G401.6 (cell line): ENCODE measurements around the gene APBA2.

Experiments
- FAIRE-seq: peaks from 2 replicates; lab custom pipeline; 2012; peaks lifted over from hg19 to GRCh38; lab: Jason Lieb, UNC

APBA2 gene

DNA sequence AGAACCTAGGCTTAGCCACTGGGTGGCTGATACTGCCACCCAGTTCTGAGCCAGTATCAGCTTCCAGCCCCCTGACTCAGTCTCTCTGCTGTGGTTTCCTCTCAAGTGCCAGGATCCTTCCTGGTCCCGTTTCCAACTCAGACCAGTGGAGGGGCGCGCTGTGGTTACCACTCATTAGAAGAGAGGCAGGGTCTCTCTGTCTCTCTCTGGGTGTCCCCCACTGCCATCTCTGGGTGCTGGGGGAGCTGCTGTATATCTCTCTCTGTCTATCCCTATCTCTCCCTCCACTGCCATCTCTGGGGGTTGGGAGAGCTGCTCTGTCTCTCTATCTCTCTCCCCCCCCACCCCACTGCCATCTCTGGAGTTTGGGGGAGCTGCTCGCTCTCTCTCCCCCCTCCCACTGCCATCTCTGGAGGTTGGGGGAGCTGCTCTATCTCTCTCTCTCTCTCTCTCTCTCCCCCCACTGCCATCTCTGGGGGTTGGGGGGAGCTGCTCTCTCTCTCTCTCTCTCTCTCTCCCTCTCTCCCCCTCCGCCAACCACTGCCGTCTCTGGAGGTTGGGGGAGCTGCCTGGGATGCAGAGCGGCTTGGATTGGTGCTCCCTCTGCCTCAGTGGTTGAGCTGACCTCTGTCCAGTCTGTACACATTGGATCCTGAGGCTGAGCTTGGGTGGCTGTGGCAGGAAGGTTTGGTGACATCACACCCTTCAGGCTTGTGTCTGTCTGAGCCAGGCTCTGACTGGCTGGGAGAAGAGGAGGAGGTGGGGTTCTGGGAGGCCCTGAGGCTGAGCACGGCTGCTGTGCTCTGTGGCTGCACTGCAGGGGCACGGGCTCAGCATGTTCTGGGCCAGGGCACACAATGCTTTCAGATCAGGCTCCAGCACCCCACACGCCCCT lies 98.9 kb downstream of the APBA2 start:
- FAIRE-seq, result no peak

DNA sequence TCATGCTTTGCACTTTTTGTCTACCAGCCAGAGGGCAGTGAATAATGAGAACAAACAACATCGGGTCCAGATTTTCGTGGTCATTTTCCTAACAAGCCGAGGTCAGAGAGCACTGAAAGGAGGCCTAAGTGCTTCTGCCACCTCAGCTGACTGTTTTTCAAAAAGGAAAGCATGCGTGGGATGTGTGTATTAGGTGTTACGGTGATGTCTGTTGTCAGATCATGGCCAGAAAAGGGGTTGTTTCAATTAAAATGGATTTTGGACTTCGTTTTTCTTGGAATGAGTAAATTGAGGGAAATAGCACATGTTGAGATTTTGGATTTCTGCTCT lies 99.5 kb downstream of the APBA2 start:
- FAIRE-seq, result no peak

GRCh38 chr15:28985691-28986090 lies 99.9 kb downstream of the APBA2 start:
- FAIRE-seq, result no peak

DNA sequence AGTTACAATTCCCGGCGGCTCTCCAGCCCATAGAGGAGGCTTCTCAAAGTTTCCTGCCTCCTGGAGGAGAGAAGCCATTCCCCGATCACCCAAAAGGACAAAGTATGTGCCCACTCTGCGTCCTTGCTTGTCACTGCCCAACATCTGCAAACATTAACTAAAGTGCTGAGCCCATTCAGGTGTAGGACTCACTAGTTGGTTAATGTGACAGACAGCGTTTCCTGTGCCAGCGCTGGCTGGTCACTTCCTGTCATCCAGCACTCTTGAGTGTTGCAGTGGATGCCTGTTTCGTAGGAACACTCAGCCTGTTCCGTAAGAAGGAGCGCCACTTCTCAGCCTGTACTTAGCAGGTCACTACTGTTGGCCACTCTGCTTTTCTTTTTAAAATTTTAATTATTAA lies 100.3 kb downstream of the APBA2 start:
- FAIRE-seq, result no peak

GRCh38 chr15:28986726-28987125 lies 101.0 kb downstream of the APBA2 start:
- no peak for FAIRE-seq

DNA sequence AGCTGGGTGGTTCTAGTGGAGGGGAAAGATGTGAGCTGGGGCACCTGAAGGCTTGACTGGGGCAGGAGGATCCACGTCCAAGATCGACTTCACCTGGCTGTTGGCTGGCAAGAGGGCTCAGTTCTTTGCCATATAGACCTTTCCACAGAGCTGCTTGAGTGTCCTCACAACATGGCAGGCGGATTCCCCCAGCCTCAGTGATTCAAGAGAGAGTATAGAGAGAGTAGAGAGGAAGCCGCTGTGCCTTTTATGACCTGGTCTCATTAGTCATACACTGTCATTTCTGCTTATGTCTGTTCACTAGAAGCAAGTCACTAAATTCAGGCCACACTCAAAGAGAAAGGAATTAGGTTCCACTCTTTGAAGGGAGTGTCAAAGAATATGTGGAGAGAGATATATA lies 101.6 kb downstream of the APBA2 start:
- FAIRE-seq, result no peak

- no peak for FAIRE-seq
Measured at GRCh38 chr15:28989239-28989830, 103.6 kb downstream of the APBA2 start.

GRCh38 chr15:28989896-28990295 lies 104.1 kb downstream of the APBA2 start:
- FAIRE-seq, result no peak

GRCh38 chr15:28990390-28990789 lies 104.6 kb downstream of the APBA2 start:
- no peak for FAIRE-seq

- no peak for FAIRE-seq
Measured at GRCh38 chr15:28991236-28992171, 105.7 kb downstream of the APBA2 start.

DNA sequence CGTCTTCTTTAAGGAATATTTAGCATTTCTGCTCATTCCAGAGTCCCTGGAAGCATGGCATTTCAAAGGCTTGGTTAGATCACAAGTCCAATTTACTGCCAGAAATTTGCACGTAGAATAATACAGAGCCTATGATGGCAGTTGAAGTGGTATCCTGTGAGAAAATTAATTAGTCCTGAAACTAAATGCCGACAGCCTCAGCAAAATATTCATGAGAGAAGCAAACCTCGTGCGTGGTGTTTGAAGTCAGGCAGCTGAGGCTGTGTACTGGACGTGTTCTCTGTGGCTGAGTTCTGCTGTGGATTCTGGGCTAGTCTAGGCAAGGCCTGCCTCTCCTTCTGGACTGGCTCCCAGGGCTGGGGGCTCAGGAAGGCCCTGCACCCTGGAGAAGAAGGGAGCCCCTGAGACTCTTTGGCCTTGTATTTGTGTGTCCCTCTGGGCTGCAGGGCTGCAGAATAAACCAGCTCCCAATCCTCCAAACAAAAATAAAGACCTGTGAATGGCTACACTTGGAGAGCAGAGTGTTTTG lies 106.6 kb downstream of the APBA2 start:
- no peak for FAIRE-seq

DNA sequence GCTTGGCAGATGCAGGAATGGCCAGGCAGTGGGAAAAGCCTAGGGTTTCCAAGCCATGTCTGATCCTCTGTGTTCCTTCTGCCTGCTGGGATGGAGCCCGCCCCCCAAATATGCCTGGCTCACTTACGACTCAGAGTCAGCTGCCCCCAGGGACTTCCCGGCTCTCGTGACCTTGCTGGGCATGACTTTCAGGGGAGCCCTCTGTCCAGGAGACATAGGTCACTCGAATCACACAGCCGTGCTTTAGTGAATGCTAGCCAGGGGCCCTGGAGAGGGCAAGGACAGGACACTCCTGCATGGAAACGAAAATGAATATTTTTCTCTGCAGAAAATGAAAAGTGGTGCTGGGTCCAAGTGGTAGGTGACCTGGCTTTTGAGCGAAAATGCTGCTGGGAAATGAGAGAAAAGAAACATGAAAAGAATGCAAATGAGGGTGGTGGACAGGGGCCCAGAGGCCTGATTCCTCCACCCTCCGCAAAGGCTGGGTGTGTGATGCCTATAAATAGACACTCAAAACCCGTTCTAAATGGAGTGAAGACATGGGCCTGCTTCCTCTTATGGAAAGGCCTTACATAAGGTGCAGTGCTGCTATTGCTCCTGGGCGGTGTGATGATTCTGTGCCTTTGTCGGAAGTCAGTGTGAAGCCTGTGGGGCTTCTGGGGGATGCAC lies 107.4 kb downstream of the APBA2 start:
- no peak for FAIRE-seq

DNA sequence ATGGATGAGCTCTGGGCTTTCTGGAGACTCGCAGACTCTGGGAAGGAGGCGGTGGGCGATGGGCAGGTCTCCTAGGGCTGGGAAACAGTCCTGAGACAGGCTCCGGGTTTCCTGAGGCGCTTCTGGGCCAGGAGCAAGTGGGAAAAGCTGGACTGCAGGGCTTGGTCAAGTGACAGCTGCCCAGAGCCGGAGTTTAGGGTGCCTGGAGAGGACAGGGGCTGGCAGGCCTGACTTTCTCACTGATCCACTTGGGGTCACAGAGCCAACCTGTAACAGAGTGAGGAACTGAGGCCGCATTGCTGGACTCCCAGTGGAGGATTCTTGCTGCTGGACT lies 107.9 kb downstream of the APBA2 start:
- no peak for FAIRE-seq

DNA sequence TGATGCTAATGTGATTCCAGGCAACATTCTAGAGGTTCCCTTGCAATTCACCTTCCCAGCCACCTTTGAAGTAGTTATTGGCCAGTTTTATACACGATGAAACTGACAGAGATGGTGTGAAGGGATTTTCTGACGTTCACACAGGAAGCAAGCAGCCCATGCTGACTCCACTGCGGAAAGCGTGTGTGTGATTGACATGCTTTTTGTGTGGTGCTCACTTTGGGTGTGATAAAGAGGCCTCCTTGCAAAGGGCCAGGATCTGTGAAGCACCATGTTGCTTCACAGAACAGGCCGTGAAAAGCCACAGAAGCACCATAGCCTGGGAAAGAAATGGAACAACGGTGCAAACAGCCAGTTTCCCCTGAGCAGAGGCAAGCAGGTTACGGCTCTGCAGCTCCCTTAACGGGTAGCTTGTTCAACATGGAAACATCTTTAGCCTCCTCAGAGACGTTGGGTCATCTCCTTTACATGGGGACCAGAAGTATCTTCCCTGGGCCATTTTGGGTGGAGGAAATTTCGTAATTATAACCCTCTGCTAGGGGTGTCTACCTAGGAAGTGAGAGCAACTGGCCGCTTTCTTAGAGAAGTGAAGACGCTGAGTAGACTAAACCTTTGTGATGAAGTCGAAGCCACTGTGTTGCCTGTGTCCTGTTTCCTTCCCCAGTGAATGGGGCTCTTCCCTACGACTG lies 108.5 kb downstream of the APBA2 start:
- FAIRE-seq, result no peak

DNA sequence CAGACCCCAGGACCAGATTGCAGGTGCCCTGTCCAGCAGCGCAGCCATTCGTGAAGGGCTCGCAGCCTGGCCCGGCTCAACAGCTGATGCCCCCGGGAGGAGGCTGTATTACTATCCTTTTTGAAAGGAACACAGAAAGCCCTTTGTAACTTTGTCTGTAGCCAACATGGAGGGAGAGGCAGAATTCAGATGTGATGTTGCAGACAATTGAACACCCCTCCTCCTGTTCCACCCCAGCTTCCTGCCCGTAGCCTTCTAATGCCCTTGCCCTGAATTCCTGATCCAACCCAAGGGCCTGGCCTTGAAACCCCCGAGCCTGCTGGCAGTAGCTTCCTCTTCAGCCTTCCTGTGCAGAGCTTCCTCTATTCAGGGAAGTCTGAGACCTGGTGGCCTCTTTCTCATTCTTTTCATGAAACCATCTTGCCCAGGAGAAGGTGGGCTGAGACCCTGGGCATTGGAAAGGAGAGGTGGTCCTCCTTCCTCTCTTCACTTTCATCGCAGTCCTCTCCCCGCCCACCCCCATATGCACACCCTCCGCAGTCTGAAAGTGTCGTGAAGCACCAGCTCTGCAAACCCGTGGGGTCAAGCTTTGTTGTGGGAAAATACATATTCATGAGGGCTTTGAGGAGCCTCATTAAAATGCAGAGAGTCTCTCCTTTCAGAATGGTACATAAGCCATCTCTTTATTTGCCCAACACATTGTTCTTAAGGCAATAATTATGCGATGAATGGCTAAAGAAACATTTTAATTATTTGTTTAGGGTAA lies 109.2 kb downstream of the APBA2 start:
- FAIRE-seq, result no peak

DNA sequence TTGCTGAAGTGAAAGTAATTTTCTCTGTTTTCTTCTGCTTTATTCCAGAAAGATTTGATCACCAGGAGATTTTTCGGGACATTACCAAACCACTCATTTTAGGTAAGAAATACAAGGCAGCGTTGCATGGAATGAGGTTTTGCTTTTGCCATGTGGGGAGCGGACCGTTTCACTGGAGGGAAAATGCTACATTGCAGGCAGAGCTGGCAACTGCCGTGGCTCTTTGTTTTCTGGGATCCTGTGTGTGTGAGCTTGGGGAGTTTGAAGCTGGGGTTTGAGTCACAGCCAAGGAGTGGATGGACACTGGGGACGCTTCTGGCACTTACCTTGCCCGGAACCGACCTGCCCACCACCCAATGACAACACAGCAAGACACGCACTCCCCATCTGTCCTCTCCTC lies 109.9 kb downstream of the APBA2 start:
- no peak for FAIRE-seq

DNA sequence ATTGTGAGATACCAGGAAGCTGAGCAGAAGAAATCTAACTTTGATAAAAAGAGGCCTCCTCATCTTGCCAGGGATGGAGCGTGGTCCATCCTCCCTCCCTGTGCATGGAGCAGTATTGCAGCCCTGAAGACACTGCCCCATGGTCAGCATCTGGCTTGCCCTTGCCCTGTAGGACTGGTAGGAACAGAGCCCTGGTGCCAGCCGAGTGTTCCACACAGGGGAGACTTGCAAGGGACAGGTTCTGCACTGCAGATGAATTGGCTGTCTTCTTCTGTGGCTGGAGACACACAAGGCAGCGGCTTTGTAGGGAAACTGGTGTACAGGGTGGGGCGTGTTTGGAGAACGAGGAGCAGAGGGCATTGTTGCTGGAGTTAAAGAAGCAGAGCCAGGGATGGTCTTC lies 110.5 kb downstream of the APBA2 start:
- no peak for FAIRE-seq

DNA sequence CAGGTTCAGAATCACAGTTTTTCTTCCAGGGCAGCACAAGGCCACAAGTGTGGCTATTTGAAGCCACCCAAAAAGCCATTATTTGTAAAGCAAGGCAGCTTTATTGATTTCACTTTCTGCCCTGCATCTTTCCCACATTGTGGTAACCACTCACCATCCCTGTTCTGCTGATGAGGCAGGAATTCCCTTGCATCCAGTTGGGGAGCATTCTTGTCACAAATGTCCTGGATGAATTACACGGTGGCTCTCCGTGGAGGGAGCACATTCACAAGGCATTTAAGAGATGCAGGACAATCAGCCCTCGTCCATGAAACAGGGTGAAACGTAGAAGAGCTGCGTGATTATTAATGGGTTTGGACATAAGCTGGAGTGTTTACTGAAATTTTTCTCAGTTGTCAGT lies 111.2 kb downstream of the APBA2 start:
- FAIRE-seq, result no peak

GRCh38 chr15:28997791-28998190 lies 112.0 kb downstream of the APBA2 start:
- no peak for FAIRE-seq

DNA sequence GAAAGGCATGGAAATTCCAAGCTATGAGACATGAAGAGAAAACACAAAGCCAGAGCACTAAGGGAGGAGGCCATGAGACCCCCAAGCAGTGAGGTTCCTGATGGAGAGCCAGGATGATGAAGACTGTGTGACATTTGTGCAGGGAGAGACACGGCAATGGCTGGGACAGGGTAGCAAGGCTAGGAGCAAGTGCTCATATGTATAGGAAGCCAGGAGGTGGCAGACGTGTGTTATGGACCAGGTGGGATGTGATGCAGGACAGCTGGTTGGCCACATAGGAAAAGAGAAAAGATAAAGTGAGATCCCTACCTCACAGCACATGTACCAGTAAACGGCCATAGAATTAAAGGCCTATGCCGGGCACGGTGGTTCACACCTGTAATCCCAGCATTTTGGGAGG lies 112.7 kb downstream of the APBA2 start:
- no peak for FAIRE-seq
